Lower leg skin (tissue), 4 donors: ENCODE measurements around the gene PAPPA. TPM values are rescaled to one million over a fixed set of nuclear protein-coding genes. Genes with fewer than 3 reads are reported as not detected.

Experiments used
- DNase-seq, 2 donors: peaks; one replicate each; pipeline ENCODE4 v3.0.0-alpha.2; 2019; ENCODE audit warnings: low spot score in 2 of 2
- H3K4me3 ChIP-seq: fragments of 200-600 bp; sonication (generic); 2 replicates; pipeline ENCODE4 v1.5.1; 2017; ENCODE audit warnings: mild to moderate bottlenecking, low read depth; ENCODE audit not compliant: poor library complexity, severe bottlenecking
- POLR2A ChIP-seq, 2 donors: fragments of 450-650 bp; IDR thresholded peaks; one replicate each; pipeline ENCODE4 v1.6.1; 2016 to 2017; ENCODE audit warnings: antibody characterized with exemption in 2 of 2, mild to moderate bottlenecking in 1 of 2, moderate library complexity in 1 of 2
- WGBS, 2 donors: methylation state at CpG; one replicate each; pipeline ENCODE4 v1.1.5; 2018; 5-methylcytosine and 5-hydroxymethylcytosine counted together
- intact Hi-C: fragments of 100-400 bp; cut with DNase I; formaldehyde crosslinking; loops from one replicate; pipeline ENCODE4 v1.15.0; 2023; ENCODE audit warnings: low total_unique reads
- total RNA-seq, 4 donors: library from RNA; depleted of rRNA; stranded (reverse); fragments of >200 nt; gene quantifications; one replicate each; pipeline ENCODE4 v1.1.0, GENCODE V29; 2016
- TF ChIP-seq, protein P1 (sequence below), 3 donors: fragments of 450-650 bp; IDR thresholded peaks; one replicate each; pipeline ENCODE4 v1.5.1; 2016; ENCODE audit warnings: antibody characterized with exemption in 3 of 3, mild to moderate bottlenecking in 3 of 3, moderate library complexity in 2 of 3

The PAPPA gene
- total RNA-seq, 4 donors from 2014 or later, result 0.64 to 2.2 (median 1.9) TPM

DNA sequence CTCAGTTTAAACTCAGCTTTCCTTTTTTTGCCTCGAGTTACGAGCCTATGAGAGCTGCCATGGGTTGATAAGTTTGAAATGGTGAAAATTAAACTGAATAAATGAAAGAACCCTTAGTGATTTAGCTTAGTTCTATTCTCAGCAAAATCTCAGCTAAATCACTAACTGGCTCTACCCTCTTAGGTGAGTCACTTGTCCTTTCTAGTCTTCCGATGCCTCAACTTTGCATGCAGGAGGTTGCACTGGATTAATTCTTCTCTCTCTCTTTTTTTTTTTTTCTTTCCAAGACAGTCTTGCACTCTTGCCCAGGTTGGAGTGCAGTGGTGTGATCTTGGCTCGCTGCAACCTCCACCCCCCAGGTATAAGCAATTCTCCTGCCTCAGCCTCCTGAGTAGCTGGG is 83.9 kb downstream of the PAPPA start:
- TF ChIP-seq, protein P1, sequence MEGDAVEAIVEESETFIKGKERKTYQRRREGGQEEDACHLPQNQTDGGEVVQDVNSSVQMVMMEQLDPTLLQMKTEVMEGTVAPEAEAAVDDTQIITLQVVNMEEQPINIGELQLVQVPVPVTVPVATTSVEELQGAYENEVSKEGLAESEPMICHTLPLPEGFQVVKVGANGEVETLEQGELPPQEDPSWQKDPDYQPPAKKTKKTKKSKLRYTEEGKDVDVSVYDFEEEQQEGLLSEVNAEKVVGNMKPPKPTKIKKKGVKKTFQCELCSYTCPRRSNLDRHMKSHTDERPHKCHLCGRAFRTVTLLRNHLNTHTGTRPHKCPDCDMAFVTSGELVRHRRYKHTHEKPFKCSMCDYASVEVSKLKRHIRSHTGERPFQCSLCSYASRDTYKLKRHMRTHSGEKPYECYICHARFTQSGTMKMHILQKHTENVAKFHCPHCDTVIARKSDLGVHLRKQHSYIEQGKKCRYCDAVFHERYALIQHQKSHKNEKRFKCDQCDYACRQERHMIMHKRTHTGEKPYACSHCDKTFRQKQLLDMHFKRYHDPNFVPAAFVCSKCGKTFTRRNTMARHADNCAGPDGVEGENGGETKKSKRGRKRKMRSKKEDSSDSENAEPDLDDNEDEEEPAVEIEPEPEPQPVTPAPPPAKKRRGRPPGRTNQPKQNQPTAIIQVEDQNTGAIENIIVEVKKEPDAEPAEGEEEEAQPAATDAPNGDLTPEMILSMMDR (IDR thresholded peaks at IDR 0.05), result no peak
- no peak for TF ChIP-seq POLR2A (IDR thresholded peaks at IDR 0.05)
- 85 to 89% methylated on average over 4 of the region's 4 CpGs for WGBS, 2 donors
- no peak overlapping the region for H3K4me3 ChIP-seq
- DNase-seq, result no peak
- intact Hi-C loops, result no loop called here

DNA sequence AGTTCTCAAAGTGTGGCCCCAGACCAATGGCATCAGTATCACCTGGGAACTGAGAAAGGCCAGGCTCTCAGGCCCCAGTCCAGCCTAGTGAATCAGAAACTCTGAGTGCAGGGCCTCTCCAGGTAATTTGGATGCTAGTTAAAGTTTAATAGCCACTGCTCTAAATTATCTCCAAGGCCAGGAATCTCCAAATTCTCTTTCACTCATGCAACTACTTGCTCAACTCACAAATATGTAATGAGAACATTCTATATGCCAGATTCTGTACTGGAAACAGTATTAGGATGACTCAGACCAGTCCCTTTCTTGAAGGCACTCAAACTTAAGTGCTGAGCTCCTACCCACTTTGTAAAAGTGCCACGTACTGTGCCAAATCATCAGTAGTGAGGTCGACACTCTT is 84.6 kb downstream of the PAPPA start:
- intact Hi-C loops, result no loop called here
- no peak overlapping the region for H3K4me3 ChIP-seq
- no peak for DNase-seq
- WGBS, 2 donors, result 58 to 81% methylated on average over 2 of the region's 2 CpGs
- no peak for TF ChIP-seq POLR2A (IDR thresholded peaks at IDR 0.05)
- TF ChIP-seq, protein P1 (IDR thresholded peaks at IDR 0.05), result no peak

DNA sequence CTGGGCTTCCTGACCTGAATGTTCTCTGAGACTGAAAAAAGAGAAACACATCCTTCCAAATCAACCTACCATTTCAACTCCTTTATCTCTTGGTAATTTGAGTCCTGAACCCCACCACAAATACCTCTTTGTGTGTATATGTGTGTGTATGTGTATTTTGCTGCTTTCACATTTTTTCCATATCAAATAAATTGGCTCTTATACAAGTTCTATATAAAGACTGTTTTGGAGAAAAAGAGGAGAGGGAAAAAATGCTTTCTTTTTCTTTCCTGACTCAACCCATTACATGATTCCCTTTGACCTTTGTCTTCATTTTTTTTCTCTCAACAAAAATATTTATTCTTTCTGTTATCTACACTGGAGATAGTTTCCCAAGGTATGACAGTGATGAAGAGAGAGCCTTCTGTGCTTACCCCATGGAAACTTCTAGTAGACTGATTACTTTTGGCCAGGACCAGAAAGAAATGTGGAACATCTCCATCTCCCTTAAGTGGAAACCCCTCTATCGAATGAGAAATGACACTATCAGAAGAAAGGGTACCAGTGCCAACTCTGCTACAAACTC is 85.3 kb downstream of the PAPPA start:
- TF ChIP-seq, protein P1 (IDR thresholded peaks at IDR 0.05), result no peak
- TF ChIP-seq POLR2A (IDR thresholded peaks at IDR 0.05), result no peak
- 81 to 94% methylated on average over 1 of the region's 1 CpG for WGBS, 2 donors
- no peak for DNase-seq
- intact Hi-C loops, result no loop called here
- H3K4me3 ChIP-seq, result no peak overlapping the region

DNA sequence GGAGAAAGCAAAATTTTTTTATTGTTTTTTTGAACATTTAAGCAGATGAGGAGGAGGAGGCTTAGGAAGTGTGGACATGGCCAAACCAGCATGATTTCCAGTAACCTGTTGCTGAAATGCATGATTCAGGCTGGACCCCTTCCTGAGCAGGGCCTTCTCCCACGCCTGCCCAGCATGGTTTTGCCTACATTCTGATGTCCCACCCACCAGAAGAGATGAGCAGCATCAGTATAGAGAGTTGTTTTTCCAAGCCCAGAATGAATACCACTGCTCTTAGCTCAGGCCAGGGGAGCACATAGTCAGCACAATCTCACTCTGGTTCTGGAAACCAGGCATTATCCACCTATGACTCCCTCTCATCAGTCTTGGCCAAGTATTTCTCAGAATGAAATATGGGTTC is 90.1 kb downstream of the PAPPA start:
- intact Hi-C loops, result no loop called here
- 79 to 90% methylated on average over 1 of the region's 1 CpG for WGBS, 2 donors
- no peak overlapping the region for H3K4me3 ChIP-seq
- TF ChIP-seq POLR2A (IDR thresholded peaks at IDR 0.05), result no peak
- TF ChIP-seq, protein P1 (IDR thresholded peaks at IDR 0.05), result no peak
- no peak for DNase-seq

GRCh38 chr9:116247284-116247683 is 93.7 kb downstream of the PAPPA start:
- H3K4me3 ChIP-seq, result no peak overlapping the region
- intact Hi-C loops, result no loop called here
- WGBS, 2 donors, result 85 to 93% methylated on average over 1 of the region's 1 CpG
- DNase-seq, result no peak
- TF ChIP-seq, protein P1 (IDR thresholded peaks at IDR 0.05), result no peak
- TF ChIP-seq POLR2A (IDR thresholded peaks at IDR 0.05), result no peak

- 90% methylated on average over 2 of the region's 2 CpGs for WGBS, 2 donors
- DNase-seq, result no peak
- no peak overlapping the region for H3K4me3 ChIP-seq
- intact Hi-C loops, result no loop called here
- TF ChIP-seq, protein P1 (IDR thresholded peaks at IDR 0.05), result no peak
- no peak for TF ChIP-seq POLR2A (IDR thresholded peaks at IDR 0.05)
These were observed 94.3 kb downstream of the PAPPA start for GRCh38 chr9:116247791-116248374.
